ENCODE results near the gene RAB17.

The RAB17 gene

DNA sequence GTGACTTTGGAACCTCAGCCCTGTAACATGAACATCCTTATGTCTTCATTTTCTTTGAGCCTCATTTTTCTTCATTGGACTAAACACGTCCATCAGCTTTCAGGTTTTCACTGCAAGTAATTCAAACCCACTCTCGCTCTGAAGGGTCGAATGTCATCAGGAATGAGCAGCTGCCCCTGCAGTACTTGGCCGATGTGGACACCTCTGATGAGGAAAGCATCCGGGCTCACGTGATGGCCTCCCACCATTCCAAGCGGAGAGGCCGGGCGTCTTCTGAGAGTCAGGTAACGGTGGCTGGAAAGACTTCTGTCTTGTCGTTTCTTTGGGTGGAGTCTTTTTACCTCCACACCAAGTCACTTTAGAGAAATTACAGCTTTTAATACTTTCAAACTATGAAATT lies 63.3 kb downstream of the RAB17 start:
- DNase-seq = no peak
- TF ChIP-seq, protein P1, sequence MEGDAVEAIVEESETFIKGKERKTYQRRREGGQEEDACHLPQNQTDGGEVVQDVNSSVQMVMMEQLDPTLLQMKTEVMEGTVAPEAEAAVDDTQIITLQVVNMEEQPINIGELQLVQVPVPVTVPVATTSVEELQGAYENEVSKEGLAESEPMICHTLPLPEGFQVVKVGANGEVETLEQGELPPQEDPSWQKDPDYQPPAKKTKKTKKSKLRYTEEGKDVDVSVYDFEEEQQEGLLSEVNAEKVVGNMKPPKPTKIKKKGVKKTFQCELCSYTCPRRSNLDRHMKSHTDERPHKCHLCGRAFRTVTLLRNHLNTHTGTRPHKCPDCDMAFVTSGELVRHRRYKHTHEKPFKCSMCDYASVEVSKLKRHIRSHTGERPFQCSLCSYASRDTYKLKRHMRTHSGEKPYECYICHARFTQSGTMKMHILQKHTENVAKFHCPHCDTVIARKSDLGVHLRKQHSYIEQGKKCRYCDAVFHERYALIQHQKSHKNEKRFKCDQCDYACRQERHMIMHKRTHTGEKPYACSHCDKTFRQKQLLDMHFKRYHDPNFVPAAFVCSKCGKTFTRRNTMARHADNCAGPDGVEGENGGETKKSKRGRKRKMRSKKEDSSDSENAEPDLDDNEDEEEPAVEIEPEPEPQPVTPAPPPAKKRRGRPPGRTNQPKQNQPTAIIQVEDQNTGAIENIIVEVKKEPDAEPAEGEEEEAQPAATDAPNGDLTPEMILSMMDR (IDR thresholded peaks at IDR 0.05) = no peak
- no peak overlapping the region for H3K4me3 Mint-ChIP-seq
- no peaks in the 10 kb centered on the region for H3K36me3 Mint-ChIP-seq (ENCODE audit: low read depth)
- H3K4me1 Mint-ChIP-seq = peaks cover 41% of the 10 kb centered on the region
- peaks cover 3% of the 10 kb centered on the region for H3K27me3 Mint-ChIP-seq (ENCODE audit: low read depth, poor library complexity)
- H3K27ac Mint-ChIP-seq = no peak overlapping the region
- H3K9me3 Mint-ChIP-seq = no peaks in the 10 kb centered on the region

DNA sequence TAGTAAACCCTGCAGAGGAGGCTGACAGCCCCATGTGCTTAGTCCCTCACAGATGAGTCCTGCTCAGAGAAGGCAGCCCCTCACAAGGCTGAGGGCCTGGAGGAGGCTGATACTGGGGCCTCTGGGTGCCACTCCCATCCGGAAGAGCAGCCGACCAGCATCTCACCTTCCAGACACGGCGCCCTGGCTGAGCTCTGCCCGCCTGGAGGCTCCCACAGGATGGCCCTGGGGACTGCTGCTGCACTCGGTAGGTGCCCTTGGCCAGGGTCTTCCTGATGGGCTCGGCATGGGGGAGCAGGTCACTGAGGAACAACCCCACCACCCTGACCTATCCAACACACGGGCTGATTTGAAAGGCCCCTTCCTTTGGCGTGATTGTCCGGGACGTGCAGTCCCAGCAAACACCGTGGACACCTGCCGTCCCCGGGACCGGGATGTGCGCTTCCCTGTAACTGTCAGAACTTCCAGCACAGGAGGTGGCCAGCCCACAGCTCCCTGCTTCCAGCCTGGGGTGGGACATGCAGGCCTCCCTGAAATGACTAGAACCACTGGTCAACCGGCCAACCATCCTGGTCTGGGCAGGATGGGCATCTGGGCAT lies 64.9 kb downstream of the RAB17 start:
- no peak overlapping the region for H3K27ac Mint-ChIP-seq
- H3K27me3 Mint-ChIP-seq (ENCODE audit: low read depth, poor library complexity) = peaks cover 3% of the 10 kb centered on the region
- no peaks in the 10 kb centered on the region for H3K9me3 Mint-ChIP-seq
- no peak for DNase-seq
- TF ChIP-seq, protein P1 (IDR thresholded peaks at IDR 0.05) = no peak
- peaks cover 25% of the 10 kb centered on the region for H3K4me1 Mint-ChIP-seq
- no peak overlapping the region for H3K4me3 Mint-ChIP-seq
- no peaks in the 10 kb centered on the region for H3K36me3 Mint-ChIP-seq (ENCODE audit: low read depth)

DNA sequence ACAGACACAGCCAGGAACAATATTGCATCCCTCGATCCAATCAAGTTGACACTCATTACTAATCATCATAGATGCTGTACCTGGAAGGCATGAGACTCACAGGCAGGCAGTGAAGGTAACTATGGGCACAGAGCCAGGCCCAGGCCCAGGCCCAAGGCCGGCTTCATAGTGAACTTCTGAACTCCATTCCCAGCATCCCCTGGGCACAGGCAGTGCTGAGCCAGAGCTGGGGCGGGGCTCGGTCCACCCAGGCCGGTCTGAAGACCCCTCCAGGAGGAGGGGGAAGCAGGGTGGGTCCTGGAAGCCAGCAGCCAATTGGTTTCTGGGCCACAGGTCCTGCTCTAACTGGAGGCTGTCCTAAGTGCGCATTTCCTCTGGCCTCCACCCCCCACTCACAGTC lies 65.9 kb downstream of the RAB17 start:
- DNase-seq = no peak
- Mint-ChIP-seq H3K4me1 (peaks cover 17% of the 10 kb centered on the region), H3K4me3 (no peak overlapping the region), H3K27me3 (ENCODE audit: low read depth, poor library complexity) (peaks cover 3% of the 10 kb centered on the region), H3K9me3 (no peaks in the 10 kb centered on the region), H3K27ac (no peak overlapping the region), H3K36me3 (ENCODE audit: low read depth) (no peaks in the 10 kb centered on the region)
- TF ChIP-seq, protein P1 (IDR thresholded peaks at IDR 0.05) = no peak

All from nephron progenitor cell (in vitro differentiated cells).